ENCODE data around the gene C20orf141.

The C20orf141 gene

DNA sequence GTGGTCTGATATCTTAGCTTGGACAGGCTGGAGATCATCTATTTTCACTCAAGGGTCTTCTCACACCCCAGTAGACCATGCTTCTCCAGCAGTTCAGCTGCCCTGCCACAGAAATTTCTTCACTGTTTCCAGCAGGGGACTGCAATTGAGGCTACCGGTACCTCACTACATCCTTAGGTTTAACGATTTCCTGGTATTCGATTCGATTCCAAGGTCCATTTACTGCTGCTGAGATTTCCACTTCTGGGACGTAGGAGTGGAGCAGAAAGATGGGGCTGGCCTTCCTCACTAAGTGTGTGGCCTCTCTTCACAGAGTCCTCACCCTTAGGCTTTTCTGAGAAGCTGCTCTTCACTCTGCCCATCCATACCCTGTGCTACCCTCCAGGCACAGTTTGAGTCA lies 31.9 kb downstream of the C20orf141 start:
- Histone ChIP-seq H3K9ac (ENCODE audit: low read length) (no peak overlapping the region), H4K20me1 (ENCODE audit: low read depth, low read length) (no peaks in the 10 kb centered on the region), H2AFZ (ENCODE audit: low read depth, low read length, severe bottlenecking) (no peak overlapping the region), H3K4me3 (ENCODE audit: insufficient read depth, low read length, poor library complexity, severe bottlenecking) (no peak overlapping the region), H3K27me3 (ENCODE audit: low read length) (no peaks in the 10 kb centered on the region), H3K27ac (ENCODE audit: low read depth, low read length) (no peak overlapping the region), H3F3A (ENCODE audit: insufficient read depth) (no peaks in the 10 kb centered on the region), H3K79me2 (ENCODE audit: insufficient read depth, low read length) (no peaks in the 10 kb centered on the region), H3K9me3 (ENCODE audit: insufficient read depth, low read length) (no peaks in the 10 kb centered on the region), H3K36me3 (ENCODE audit: low read length) (no peaks in the 10 kb centered on the region), H3K4me2 (ENCODE audit: low read depth, low read length, poor library complexity, severe bottlenecking) (no peak overlapping the region), H3K9me2 (replicated peaks; ENCODE audit: insufficient read depth, low read length) (no peaks in the 10 kb centered on the region)
- TF ChIP-seq EZH2phosphoT487 (conservative IDR thresholded peaks at IDR 0.05; ENCODE audit: low read length), result no peak
- TF ChIP-seq, protein P1, sequence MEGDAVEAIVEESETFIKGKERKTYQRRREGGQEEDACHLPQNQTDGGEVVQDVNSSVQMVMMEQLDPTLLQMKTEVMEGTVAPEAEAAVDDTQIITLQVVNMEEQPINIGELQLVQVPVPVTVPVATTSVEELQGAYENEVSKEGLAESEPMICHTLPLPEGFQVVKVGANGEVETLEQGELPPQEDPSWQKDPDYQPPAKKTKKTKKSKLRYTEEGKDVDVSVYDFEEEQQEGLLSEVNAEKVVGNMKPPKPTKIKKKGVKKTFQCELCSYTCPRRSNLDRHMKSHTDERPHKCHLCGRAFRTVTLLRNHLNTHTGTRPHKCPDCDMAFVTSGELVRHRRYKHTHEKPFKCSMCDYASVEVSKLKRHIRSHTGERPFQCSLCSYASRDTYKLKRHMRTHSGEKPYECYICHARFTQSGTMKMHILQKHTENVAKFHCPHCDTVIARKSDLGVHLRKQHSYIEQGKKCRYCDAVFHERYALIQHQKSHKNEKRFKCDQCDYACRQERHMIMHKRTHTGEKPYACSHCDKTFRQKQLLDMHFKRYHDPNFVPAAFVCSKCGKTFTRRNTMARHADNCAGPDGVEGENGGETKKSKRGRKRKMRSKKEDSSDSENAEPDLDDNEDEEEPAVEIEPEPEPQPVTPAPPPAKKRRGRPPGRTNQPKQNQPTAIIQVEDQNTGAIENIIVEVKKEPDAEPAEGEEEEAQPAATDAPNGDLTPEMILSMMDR (IDR thresholded peaks at IDR 0.05; ENCODE audit: insufficient read depth, low read length, poor library complexity, severe bottlenecking), result no peak

DNA sequence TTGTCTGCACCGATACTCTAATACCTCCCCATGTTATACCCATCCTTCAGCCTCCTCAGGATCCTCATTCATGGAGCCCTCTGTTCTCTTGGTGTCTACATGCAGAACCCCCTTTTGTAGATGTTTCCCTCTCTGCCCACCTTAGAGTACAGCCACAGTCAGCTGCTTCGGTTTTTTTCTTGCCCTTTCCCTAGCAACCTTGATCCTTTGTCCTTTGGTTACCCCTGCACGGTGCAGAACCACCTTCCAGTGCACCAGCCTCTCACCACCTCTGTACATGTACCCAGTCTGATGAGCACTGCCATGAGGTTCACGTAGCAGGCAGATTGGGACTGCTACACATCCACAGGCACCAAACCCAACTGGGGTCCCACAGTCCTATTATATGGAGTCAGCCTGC lies 33.0 kb downstream of the C20orf141 start:
- no peaks in the 10 kb centered on the region for H3K9me3 ChIP-seq (ENCODE audit: insufficient read depth, low read length)
- TF ChIP-seq, protein P1 (IDR thresholded peaks at IDR 0.05; ENCODE audit: insufficient read depth, low read length, poor library complexity, severe bottlenecking), result no peak
- TF ChIP-seq EZH2phosphoT487 (conservative IDR thresholded peaks at IDR 0.05; ENCODE audit: low read length), result no peak
- no peaks in the 10 kb centered on the region for H3F3A ChIP-seq (ENCODE audit: insufficient read depth)
- H4K20me1 ChIP-seq (ENCODE audit: low read depth, low read length), result no peaks in the 10 kb centered on the region
- H3K27me3 ChIP-seq (ENCODE audit: low read length), result no peaks in the 10 kb centered on the region
- no peak overlapping the region for H3K9ac ChIP-seq (ENCODE audit: low read length)
- H2AFZ ChIP-seq (ENCODE audit: low read depth, low read length, severe bottlenecking), result no peak overlapping the region
- no peak overlapping the region for H3K4me2 ChIP-seq (ENCODE audit: low read depth, low read length, poor library complexity, severe bottlenecking)
- H3K79me2 ChIP-seq (ENCODE audit: insufficient read depth, low read length), result no peaks in the 10 kb centered on the region
- H3K9me2 ChIP-seq (replicated peaks; ENCODE audit: insufficient read depth, low read length), result no peaks in the 10 kb centered on the region
- H3K36me3 ChIP-seq (ENCODE audit: low read length), result no peaks in the 10 kb centered on the region
- no peak overlapping the region for H3K4me3 ChIP-seq (ENCODE audit: insufficient read depth, low read length, poor library complexity, severe bottlenecking)
- H3K27ac ChIP-seq (ENCODE audit: low read depth, low read length), result no peak overlapping the region

DNA sequence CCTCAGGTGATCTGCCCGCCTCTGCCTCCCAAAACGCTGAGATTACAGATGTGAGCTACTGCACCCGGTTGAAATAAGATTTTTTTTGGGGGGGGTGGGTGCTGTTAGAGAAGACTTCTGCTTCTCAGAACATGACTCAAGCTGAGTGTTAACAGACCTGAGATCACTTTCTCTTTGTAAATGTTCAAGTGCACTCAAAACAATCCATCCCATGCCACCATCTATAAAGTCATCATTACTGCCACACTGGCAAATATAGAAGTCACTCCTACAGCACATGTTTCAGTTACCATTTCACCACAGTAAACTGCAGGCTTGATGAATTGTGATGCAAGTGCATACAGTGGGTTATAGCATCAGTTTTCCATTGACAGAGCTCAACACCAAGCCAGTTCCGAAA lies 34.7 kb downstream of the C20orf141 start:
- Histone ChIP-seq H3K9ac (ENCODE audit: low read length) (no peak overlapping the region), H3K4me2 (ENCODE audit: low read depth, low read length, poor library complexity, severe bottlenecking) (no peak overlapping the region), H3K79me2 (ENCODE audit: insufficient read depth, low read length) (no peaks in the 10 kb centered on the region), H3K4me3 (ENCODE audit: insufficient read depth, low read length, poor library complexity, severe bottlenecking) (no peak overlapping the region), H2AFZ (ENCODE audit: low read depth, low read length, severe bottlenecking) (no peak overlapping the region), H3K27ac (ENCODE audit: low read depth, low read length) (no peak overlapping the region), H3F3A (ENCODE audit: insufficient read depth) (no peaks in the 10 kb centered on the region), H3K27me3 (ENCODE audit: low read length) (no peaks in the 10 kb centered on the region), H3K36me3 (ENCODE audit: low read length) (no peaks in the 10 kb centered on the region), H4K20me1 (ENCODE audit: low read depth, low read length) (no peaks in the 10 kb centered on the region), H3K9me3 (ENCODE audit: insufficient read depth, low read length) (no peaks in the 10 kb centered on the region), H3K9me2 (replicated peaks; ENCODE audit: insufficient read depth, low read length) (no peaks in the 10 kb centered on the region)
- no peak for TF ChIP-seq EZH2phosphoT487 (conservative IDR thresholded peaks at IDR 0.05; ENCODE audit: low read length)
- TF ChIP-seq, protein P1 (IDR thresholded peaks at IDR 0.05; ENCODE audit: insufficient read depth, low read length, poor library complexity, severe bottlenecking), result no peak
